Neural progenitor cell (in vitro differentiated cells): ENCODE measurements around the gene ACBD6. TPM values are rescaled to one million over a fixed set of nuclear protein-coding genes. Genes with fewer than 3 reads are reported as not detected.

Source experiments
- DNase-seq: peaks from one replicate; pipeline ENCODE4 v3.0.0-alpha.2; 2016; ENCODE audit warnings: low spot score
- H2AFZ ChIP-seq: fragments of 200-600 bp; sonication (generic); replicated peaks from 2 replicates; pipeline ENCODE4 v1.6.1; 2016; ENCODE audit warnings: antibody characterized with exemption
- H3F3A ChIP-seq: fragments of 200-600 bp; sonication (generic); 2 replicates; pipeline ENCODE4 v1.6.1; 2016; ENCODE audit warnings: antibody characterized with exemption, low read depth
- H3K27ac ChIP-seq: fragments of 200-600 bp; sonication (generic); 2 replicates; pipeline ENCODE4 v1.5.1; 2016; ENCODE audit warnings: mild to moderate bottlenecking
- H3K27me3 ChIP-seq: fragments of 200-600 bp; sonication (generic); 2 replicates; pipeline ENCODE4 v1.6.1; 2016; ENCODE audit warnings: mild to moderate bottlenecking, moderate library complexity
- H3K36me3 ChIP-seq: fragments of 200-600 bp; sonication (generic); 2 replicates; pipeline ENCODE4 v1.5.1; 2016
- H3K4me1 ChIP-seq: fragments of 200-600 bp; sonication (generic); 2 replicates; pipeline ENCODE4 v1.6.1; 2016; ENCODE audit warnings: mixed run types
- H3K4me2 ChIP-seq: fragments of 200-600 bp; sonication (generic); 2 replicates; pipeline ENCODE4 v1.6.1; 2016
- H3K4me3 ChIP-seq: fragments of 200-600 bp; sonication (generic); 2 replicates; pipeline ENCODE4 v1.5.1; 2016
- H3K79me2 ChIP-seq: fragments of 200-600 bp; sonication (generic); 2 replicates; pipeline ENCODE4 v1.6.1; 2016; ENCODE audit warnings: low read depth
- H3K9ac ChIP-seq: fragments of 200-600 bp; sonication (generic); 2 replicates; pipeline ENCODE4 v1.6.1; 2016
- H3K9me3 ChIP-seq: fragments of 200-600 bp; sonication (generic); 2 replicates; pipeline ENCODE4 v1.5.1; 2016; ENCODE audit warnings: low read depth
- H4K20me1 ChIP-seq: fragments of 200-600 bp; sonication (generic); 2 replicates; pipeline ENCODE4 v1.6.1; 2016; ENCODE audit warnings: low read depth
- H3K27ac Mint-ChIP-seq: 3 replicates; pipeline ENCODE4 v1.8.0; 2021; ENCODE audit warnings: mixed read lengths
- H3K27me3 Mint-ChIP-seq: 2 replicates; pipeline ENCODE4 v1.8.0; 2022; ENCODE audit warnings: low read depth, mild to moderate bottlenecking, inconsistent platforms, moderate library complexity, mixed read lengths; ENCODE audit not compliant: insufficient read depth
- H3K36me3 Mint-ChIP-seq: 3 replicates; pipeline ENCODE4 v1.8.0; 2021; ENCODE audit warnings: mixed read lengths
- H3K4me1 Mint-ChIP-seq: 3 replicates; pipeline ENCODE4 v1.8.0; 2021; ENCODE audit warnings: mixed read lengths
- H3K4me3 Mint-ChIP-seq: 3 replicates; pipeline ENCODE4 v1.8.0; 2021; ENCODE audit warnings: mild to moderate bottlenecking, moderate library complexity, mixed read lengths
- H3K9me3 Mint-ChIP-seq: 3 replicates; pipeline ENCODE4 v1.8.0; 2020; ENCODE audit warnings: mixed read lengths
- CTCF ChIP-seq: fragments of 200-600 bp; sonication (generic); IDR thresholded peaks from 2 replicates; pipeline ENCODE4 v1.5.1; 2017; ENCODE audit warnings: antibody characterized with exemption, mild to moderate bottlenecking
- EZH2 ChIP-seq: fragments of 200-600 bp; sonication (generic); IDR thresholded peaks from 2 replicates; pipeline ENCODE4 v1.6.1; 2017; ENCODE audit warnings: antibody characterized with exemption, mild to moderate bottlenecking, moderate library complexity
- EZH2phosphoT487 ChIP-seq: fragments of 200-600 bp; sonication (generic); IDR thresholded peaks from 2 replicates; pipeline ENCODE4 v1.6.1; 2017; ENCODE audit warnings: antibody characterized with exemption
- total RNA-seq: library from RNA; depleted of rRNA; stranded (reverse); fragments of >200 nt; gene quantifications from 2 replicates; pipeline ENCODE4 v1.2.3, GENCODE V29; 2015; ENCODE audit warnings: low replicate concordance

ACBD6 gene
- total RNA-seq, 1 donor from 2014 or later: 36.8 TPM

DNA sequence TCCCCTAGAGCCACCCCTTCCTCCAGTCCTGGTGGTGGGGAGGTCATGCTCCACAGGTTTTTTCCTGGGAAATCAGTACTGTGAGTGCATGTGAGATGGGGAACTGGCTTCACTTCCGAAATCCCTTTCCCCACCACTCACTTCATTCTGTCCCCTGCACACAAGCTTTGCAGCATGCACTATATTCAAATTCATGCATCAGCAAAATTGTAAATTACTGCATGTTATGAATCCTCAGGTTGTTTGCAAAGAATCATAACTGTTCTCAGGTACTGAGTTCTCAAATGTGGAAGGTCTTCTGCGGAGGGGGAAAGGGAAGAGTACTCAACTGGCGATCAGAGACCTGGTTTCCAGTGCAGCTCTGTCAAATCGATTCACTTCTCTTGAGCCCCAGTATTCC is 230.0 kb downstream of the ACBD6 start:
- Mint-ChIP-seq H3K27ac (no peak overlapping the region), H3K4me1 (peaks cover 35% of the 10 kb centered on the region), H3K27me3 (peaks cover 2% of the 10 kb centered on the region), H3K9me3 (no peaks in the 10 kb centered on the region), H3K4me3 (no peak overlapping the region), H3K36me3 (peaks cover 28% of the 10 kb centered on the region)
- H3K4me2 ChIP-seq: no peak overlapping the region
- no peak for DNase-seq
- no peak overlapping the region for H2AFZ ChIP-seq
- H3K27ac ChIP-seq: no peak overlapping the region
- peaks cover 42% of the 10 kb centered on the region for H3F3A ChIP-seq
- H3K27me3 ChIP-seq: no peaks in the 10 kb centered on the region
- peaks cover 52% of the 10 kb centered on the region for H3K4me1 ChIP-seq
- no peak overlapping the region for H3K4me3 ChIP-seq
- H4K20me1 ChIP-seq: peaks cover 16% of the 10 kb centered on the region
- no peak overlapping the region for H3K9ac ChIP-seq
- no peaks in the 10 kb centered on the region for H3K79me2 ChIP-seq
- H3K36me3 ChIP-seq: no peaks in the 10 kb centered on the region
- no peaks in the 10 kb centered on the region for H3K9me3 ChIP-seq
- no peak for TF ChIP-seq CTCF
- TF ChIP-seq EZH2phosphoT487: no peak
- TF ChIP-seq EZH2: no peak

DNA sequence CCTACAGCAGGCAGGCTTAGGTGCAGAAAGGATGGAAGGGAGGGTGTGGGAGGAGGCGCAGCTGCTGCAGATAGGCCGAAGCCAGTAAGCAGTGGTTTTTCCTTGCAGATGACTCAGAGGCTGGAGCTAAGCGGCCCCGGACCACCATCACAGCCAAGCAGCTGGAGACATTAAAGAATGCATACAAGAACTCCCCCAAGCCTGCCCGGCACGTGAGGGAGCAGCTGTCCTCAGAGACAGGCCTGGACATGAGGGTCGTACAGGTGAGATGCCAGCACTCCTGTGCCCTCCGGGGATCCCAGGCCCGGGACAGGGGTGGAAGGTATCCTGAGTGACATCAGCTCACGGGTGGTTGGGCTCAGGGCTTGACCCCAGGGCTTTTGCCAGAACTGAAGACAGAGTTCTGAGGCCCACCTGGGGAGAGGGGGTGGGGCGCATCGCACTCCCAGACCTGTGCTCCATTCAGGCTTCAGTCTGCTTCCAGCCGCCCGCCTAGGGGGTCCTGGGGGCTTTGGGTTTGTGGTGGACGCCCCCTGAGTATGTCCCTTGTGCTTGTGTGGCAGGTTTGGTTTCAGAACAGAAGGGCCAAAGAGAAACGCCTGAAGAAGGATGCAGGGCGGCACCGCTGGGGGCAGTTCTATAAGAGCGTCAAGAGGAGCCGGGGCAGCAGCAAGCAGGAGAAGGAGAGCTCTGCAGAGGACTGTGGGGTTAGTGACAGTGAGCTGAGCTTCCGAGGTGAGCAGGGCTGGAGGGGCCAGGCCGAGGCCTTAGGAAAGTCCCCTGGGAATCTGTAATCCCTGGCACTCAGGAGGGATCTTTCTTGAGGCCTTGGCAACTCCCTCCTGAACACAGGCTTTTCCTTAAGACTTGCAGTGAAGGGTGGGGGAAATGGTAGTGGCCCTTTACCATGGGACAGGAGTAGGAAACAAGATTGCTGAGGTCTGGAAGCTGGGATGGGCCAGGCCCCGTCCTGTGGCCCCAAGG is 230.8 kb downstream of the ACBD6 start:
- Histone ChIP-seq H4K20me1 (peaks cover 16% of the 10 kb centered on the region), H3K27ac (no peak overlapping the region), H3K4me3 (no peak overlapping the region), H3F3A (peaks cover 42% of the 10 kb centered on the region), H3K4me1 (peaks cover 52% of the 10 kb centered on the region), H3K79me2 (no peaks in the 10 kb centered on the region), H2AFZ (no peak overlapping the region), H3K27me3 (no peaks in the 10 kb centered on the region), H3K9ac (no peak overlapping the region), H3K36me3 (no peaks in the 10 kb centered on the region), H3K4me2 (peak overlapping the region; percentile 27), H3K9me3 (no peaks in the 10 kb centered on the region)
- Mint-ChIP-seq H3K36me3 (peaks cover 27% of the 10 kb centered on the region), H3K9me3 (no peaks in the 10 kb centered on the region), H3K27ac (peak overlapping the region; percentile 22), H3K4me3 (no peak overlapping the region), H3K27me3 (peaks cover 2% of the 10 kb centered on the region), H3K4me1 (peaks cover 40% of the 10 kb centered on the region)
- no peak for TF ChIP-seq CTCF
- TF ChIP-seq EZH2: no peak
- no peak for TF ChIP-seq EZH2phosphoT487
- peak; percentile 30 for DNase-seq

GRCh38 chr1:180270530-180271271 is 231.7 kb downstream of the ACBD6 start:
- H4K20me1 ChIP-seq: peaks cover 16% of the 10 kb centered on the region
- H3K27ac Mint-ChIP-seq: peak overlapping the region; percentile 22
- peak overlapping the region; percentile 27 for H3K4me2 ChIP-seq
- no peaks in the 10 kb centered on the region for H3K79me2 ChIP-seq
- H3K4me3 Mint-ChIP-seq: no peak overlapping the region
- no peak overlapping the region for H2AFZ ChIP-seq
- peaks cover 23% of the 10 kb centered on the region for H3K36me3 Mint-ChIP-seq
- no peak overlapping the region for H3K4me3 ChIP-seq
- H3K9ac ChIP-seq: no peak overlapping the region
- peaks cover 40% of the 10 kb centered on the region for H3K4me1 Mint-ChIP-seq
- H3K36me3 ChIP-seq: no peaks in the 10 kb centered on the region
- H3K9me3 Mint-ChIP-seq: no peaks in the 10 kb centered on the region
- no peaks in the 10 kb centered on the region for H3K9me3 ChIP-seq
- DNase-seq: no peak
- H3K27me3 Mint-ChIP-seq: peaks cover 2% of the 10 kb centered on the region
- peaks cover 58% of the 10 kb centered on the region for H3K4me1 ChIP-seq
- no peak overlapping the region for H3K27ac ChIP-seq
- peaks cover 42% of the 10 kb centered on the region for H3F3A ChIP-seq
- H3K27me3 ChIP-seq: no peaks in the 10 kb centered on the region
- TF ChIP-seq EZH2: no peak
- no peak for TF ChIP-seq CTCF
- TF ChIP-seq EZH2phosphoT487: no peak
